Measurements from ENCODE around the gene LGALS16. TPM values are rescaled to one million over a fixed set of nuclear protein-coding genes. Genes with fewer than 3 reads are reported as not detected.

LGALS16 gene
- total RNA-seq, 1 experiment from 2014 or later = not detected

- no peak overlapping the region for H2AFZ ChIP-seq (ENCODE audit: low read length)
- no peak overlapping the region for H3K14ac ChIP-seq (ENCODE audit: insufficient read depth, low read length)
- no peak overlapping the region for H4K91ac ChIP-seq (ENCODE audit: insufficient read length, low read depth, low read length)
- Mint-ChIP-seq H3K36me3 (ENCODE audit: insufficient read depth in 1 of 3, low read depth in 3 of 3) (no peaks in the 10 kb centered on the region), H3K9me3 (peaks cover 0 to 7% of the 10 kb centered on the region in 2 experiments; a peak in 2 of 5 replicates), H3K4me3 (no peak overlapping the region), H3K4me1 (no peaks in the 10 kb centered on the region), H3K27ac (no peak overlapping the region), H3K27me3 (ENCODE audit: low read depth) (peaks cover 77% of the 10 kb centered on the region)
- H3K79me2 ChIP-seq (ENCODE audit: insufficient read depth, low read length) = no peaks in the 10 kb centered on the region
- H2AK5ac ChIP-seq (ENCODE audit: insufficient read length, low read length) = no peak overlapping the region
- H3K27ac ChIP-seq (ENCODE audit: insufficient read length, low read depth, low read length) = no peak overlapping the region
- no peak overlapping the region for H2BK120ac ChIP-seq (ENCODE audit: low read depth, low read length, poor library complexity, severe bottlenecking)
- no peak overlapping the region for H3K9ac ChIP-seq (ENCODE audit: extremely low read depth, insufficient read length, low read length)
- H3K23me2 ChIP-seq (ENCODE audit: insufficient read length, low read depth, low read length, poor library complexity, severe bottlenecking) = no peaks in the 10 kb centered on the region
- no peak overlapping the region for H3K4ac ChIP-seq (ENCODE audit: low read depth, low read length)
- H3K56ac ChIP-seq (ENCODE audit: insufficient read length, low read depth, low read length) = no peak overlapping the region
- WGBS (ENCODE audit: extremely low coverage, insufficient read length, low lambda C conversion rate) = no CpG with 5 or more reads among the region's 1 CpG
- no peak overlapping the region for H3K18ac ChIP-seq (ENCODE audit: insufficient read length, low read depth, low read length)
- H3K9me3 ChIP-seq (ENCODE audit: control insufficient read depth, low read depth, low read length) = no peaks in the 10 kb centered on the region
- H2BK15ac ChIP-seq (ENCODE audit: low read depth, low read length) = no peak overlapping the region
- no peaks in the 10 kb centered on the region for H3K27me3 ChIP-seq (ENCODE audit: insufficient read depth, low read length)
- no peaks in the 10 kb centered on the region for H3K79me1 ChIP-seq (ENCODE audit: insufficient read depth, low read depth, low read length, poor library complexity, severe bottlenecking)
- H3K4me2 ChIP-seq (ENCODE audit: insufficient read depth, insufficient read length, low read length) = no peak overlapping the region
- H2BK5ac ChIP-seq (ENCODE audit: insufficient read length, low read length) = no peak overlapping the region
- H4K5ac ChIP-seq (ENCODE audit: insufficient read length, low read depth, low read length) = no peak overlapping the region
- H4K20me1 ChIP-seq (ENCODE audit: control insufficient read depth, insufficient read depth, insufficient read length) = no peaks in the 10 kb centered on the region
- H4K8ac ChIP-seq (replicated peaks; ENCODE audit: insufficient read length, low read depth, low read length) = no peak overlapping the region
- H3K4me1 ChIP-seq (ENCODE audit: insufficient read depth, low read length) = no peaks in the 10 kb centered on the region
- no peak overlapping the region for H2BK12ac ChIP-seq (ENCODE audit: insufficient read length, low read depth, low read length)
- H2BK20ac ChIP-seq (ENCODE audit: low read depth, low read length, poor library complexity, severe bottlenecking) = no peak overlapping the region
- no peak overlapping the region for H3T11ph ChIP-seq (ENCODE audit: low read length)
- no peak overlapping the region for H3K23ac ChIP-seq (ENCODE audit: insufficient read length, low read depth, low read length)
- TF ChIP-seq CTCF (conservative IDR thresholded peaks at IDR 0.05) = no peak
- DNase-seq = no peak
Observed at GRCh38 chr19:39641773-39642172, 13.9 kb upstream of the LGALS16 start.

Measured in H9 (cell line).